GM19372 (cell line): ENCODE results near the gene ASAP3.

Experiments used
- ATAC-seq: cut with Tn5 transposase; IDR thresholded peaks from one replicate; pipeline ENCODE4 v1.9.1; 2021; ENCODE audit warnings: mild to moderate bottlenecking, low read depth, moderate library complexity; ENCODE audit not compliant: unreplicated experiment

ASAP3 gene

GRCh38 chr1:23451441-23451840 lies 32.5 kb downstream of the ASAP3 start:
- ATAC-seq, result no peak

GRCh38 chr1:23450894-23451293 lies 33.1 kb downstream of the ASAP3 start:
- no peak for ATAC-seq

GRCh38 chr1:23449958-23450357 lies 34.0 kb downstream of the ASAP3 start:
- no peak for ATAC-seq

- ATAC-seq, result no peak
These were observed 34.7 kb downstream of the ASAP3 start for GRCh38 chr1:23449306-23449705.

GRCh38 chr1:23448846-23449245 lies 35.1 kb downstream of the ASAP3 start:
- no peak for ATAC-seq

- ATAC-seq, result no peak
These were observed 37.2 kb downstream of the ASAP3 start for GRCh38 chr1:23446661-23447310.

GRCh38 chr1:23444596-23445390 lies 39.2 kb downstream of the ASAP3 start:
- no peak for ATAC-seq

- no peak for ATAC-seq
These were observed 39.9 kb downstream of the ASAP3 start for GRCh38 chr1:23444104-23444533.

- no peak for ATAC-seq
These were observed 41.2 kb downstream of the ASAP3 start for GRCh38 chr1:23442751-23443150.

GRCh38 chr1:23441446-23442148 lies 42.4 kb downstream of the ASAP3 start:
- ATAC-seq, result no peak

GRCh38 chr1:23438545-23438944 lies 45.4 kb downstream of the ASAP3 start:
- no peak for ATAC-seq

GRCh38 chr1:23437355-23437664 lies 46.7 kb downstream of the ASAP3 start:
- ATAC-seq, result no peak

GRCh38 chr1:23436520-23437354 lies 47.2 kb downstream of the ASAP3 start:
- ATAC-seq, result no peak

- no peak for ATAC-seq
These were observed 49.7 kb downstream of the ASAP3 start for GRCh38 chr1:23434260-23434775.

- ATAC-seq, result no peak
These were observed 50.9 kb downstream of the ASAP3 start for GRCh38 chr1:23433122-23433521.

GRCh38 chr1:23431431-23431830 lies 52.5 kb downstream of the ASAP3 start:
- no peak for ATAC-seq

- no peak for ATAC-seq
These were observed 53.2 kb downstream of the ASAP3 start for GRCh38 chr1:23430803-23431202.

GRCh38 chr1:23428136-23428905 lies 55.7 kb downstream of the ASAP3 start:
- ATAC-seq, result no peak

GRCh38 chr1:23427550-23427949 lies 56.4 kb downstream of the ASAP3 start:
- ATAC-seq, result no peak

- ATAC-seq, result no peak
These were observed 57.2 kb downstream of the ASAP3 start for GRCh38 chr1:23426828-23427227.
